OCI-LY3 (cell line): ENCODE data around the gene ESR1.

ENCODE experiments used
- EZH2phosphoT487 ChIP-seq: fragments of 200-600 bp; shearing (Covaris generic); IDR thresholded peaks from 2 replicates; pipeline ENCODE4 v1.6.1; 2018; ENCODE audit warnings: antibody characterized with exemption, mixed run types, low read depth
- TF ChIP-seq, protein P1 (sequence below): fragments of 200-600, 300-600 bp; sonication (generic); IDR thresholded peaks from 2 replicates; pipeline ENCODE4 v1.5.1; 2014; ENCODE audit warnings: antibody characterized with exemption, low read length, low read depth

DNA sequence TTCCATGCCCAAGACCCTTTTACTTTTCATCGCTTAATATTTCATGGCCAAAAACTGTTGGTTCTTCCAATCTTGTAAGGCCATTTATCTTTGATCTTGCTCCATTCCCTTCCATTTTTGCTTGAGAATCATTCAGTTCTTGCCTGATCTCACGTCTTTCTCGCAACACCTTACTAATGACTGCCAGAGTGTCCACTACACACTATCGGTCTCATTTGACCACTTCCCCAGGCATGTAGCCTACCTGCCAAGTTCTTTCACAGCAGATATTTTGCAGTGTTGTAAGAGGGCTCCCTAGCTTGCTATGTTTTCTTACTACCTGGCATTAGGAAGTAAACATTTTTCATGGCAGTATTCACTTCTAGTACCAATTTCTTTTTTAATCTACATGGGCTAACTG, 248.0 kb downstream of the ESR1 start:
- TF ChIP-seq, protein P1, sequence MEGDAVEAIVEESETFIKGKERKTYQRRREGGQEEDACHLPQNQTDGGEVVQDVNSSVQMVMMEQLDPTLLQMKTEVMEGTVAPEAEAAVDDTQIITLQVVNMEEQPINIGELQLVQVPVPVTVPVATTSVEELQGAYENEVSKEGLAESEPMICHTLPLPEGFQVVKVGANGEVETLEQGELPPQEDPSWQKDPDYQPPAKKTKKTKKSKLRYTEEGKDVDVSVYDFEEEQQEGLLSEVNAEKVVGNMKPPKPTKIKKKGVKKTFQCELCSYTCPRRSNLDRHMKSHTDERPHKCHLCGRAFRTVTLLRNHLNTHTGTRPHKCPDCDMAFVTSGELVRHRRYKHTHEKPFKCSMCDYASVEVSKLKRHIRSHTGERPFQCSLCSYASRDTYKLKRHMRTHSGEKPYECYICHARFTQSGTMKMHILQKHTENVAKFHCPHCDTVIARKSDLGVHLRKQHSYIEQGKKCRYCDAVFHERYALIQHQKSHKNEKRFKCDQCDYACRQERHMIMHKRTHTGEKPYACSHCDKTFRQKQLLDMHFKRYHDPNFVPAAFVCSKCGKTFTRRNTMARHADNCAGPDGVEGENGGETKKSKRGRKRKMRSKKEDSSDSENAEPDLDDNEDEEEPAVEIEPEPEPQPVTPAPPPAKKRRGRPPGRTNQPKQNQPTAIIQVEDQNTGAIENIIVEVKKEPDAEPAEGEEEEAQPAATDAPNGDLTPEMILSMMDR: no peak
- TF ChIP-seq EZH2phosphoT487: no peak
